GM13976 (cell line): ENCODE results near the gene GPC5.

Experiments
- DNase-seq: peaks from one replicate; pipeline ENCODE4 v3.0.0; 2012; ENCODE audit warnings: low spot score
- in situ Hi-C: fragments of 300-500 bp; cut with MboI; formaldehyde crosslinking; loops from one replicate; pipeline ENCODE4 v1.12.0; 2022; ENCODE audit warnings: low sequenced_read_pairs, mixed read lengths, inconsistent platforms; ENCODE audit not compliant: unreplicated experiment
- TF ChIP-seq, protein P1 (sequence below): IDR thresholded peaks from 2 replicates; pipeline ENCODE4 v1.5.1; 2012; ENCODE audit warnings: borderline replicate concordance, mild to moderate bottlenecking; ENCODE audit not compliant: insufficient read depth; ENCODE audit errors: extremely low read depth, missing control alignments, control extremely low read depth

Gene GPC5

DNA sequence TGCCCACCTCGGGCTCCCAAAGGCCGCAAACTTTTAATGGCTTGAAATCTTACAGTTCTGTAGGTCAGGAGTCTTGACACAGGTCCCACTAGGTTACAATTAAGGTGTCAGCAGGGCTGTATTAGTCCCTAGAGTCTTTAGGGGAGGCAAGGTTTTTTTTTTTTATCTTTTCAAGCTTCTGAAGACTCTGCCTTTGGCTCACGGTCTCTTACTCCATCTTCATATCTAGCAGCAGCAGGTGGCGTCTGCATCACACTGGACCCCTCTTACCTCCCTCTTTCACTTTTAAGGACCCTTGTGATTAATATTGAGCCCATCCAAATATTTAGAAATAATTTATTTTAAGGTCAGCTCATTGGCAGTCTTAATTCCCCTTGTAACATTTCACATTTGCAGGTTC, 39.3 kb upstream of the GPC5 start:
- TF ChIP-seq, protein P1, sequence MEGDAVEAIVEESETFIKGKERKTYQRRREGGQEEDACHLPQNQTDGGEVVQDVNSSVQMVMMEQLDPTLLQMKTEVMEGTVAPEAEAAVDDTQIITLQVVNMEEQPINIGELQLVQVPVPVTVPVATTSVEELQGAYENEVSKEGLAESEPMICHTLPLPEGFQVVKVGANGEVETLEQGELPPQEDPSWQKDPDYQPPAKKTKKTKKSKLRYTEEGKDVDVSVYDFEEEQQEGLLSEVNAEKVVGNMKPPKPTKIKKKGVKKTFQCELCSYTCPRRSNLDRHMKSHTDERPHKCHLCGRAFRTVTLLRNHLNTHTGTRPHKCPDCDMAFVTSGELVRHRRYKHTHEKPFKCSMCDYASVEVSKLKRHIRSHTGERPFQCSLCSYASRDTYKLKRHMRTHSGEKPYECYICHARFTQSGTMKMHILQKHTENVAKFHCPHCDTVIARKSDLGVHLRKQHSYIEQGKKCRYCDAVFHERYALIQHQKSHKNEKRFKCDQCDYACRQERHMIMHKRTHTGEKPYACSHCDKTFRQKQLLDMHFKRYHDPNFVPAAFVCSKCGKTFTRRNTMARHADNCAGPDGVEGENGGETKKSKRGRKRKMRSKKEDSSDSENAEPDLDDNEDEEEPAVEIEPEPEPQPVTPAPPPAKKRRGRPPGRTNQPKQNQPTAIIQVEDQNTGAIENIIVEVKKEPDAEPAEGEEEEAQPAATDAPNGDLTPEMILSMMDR = no peak
- in situ Hi-C loops = no loop called here
- DNase-seq = no peak

DNA sequence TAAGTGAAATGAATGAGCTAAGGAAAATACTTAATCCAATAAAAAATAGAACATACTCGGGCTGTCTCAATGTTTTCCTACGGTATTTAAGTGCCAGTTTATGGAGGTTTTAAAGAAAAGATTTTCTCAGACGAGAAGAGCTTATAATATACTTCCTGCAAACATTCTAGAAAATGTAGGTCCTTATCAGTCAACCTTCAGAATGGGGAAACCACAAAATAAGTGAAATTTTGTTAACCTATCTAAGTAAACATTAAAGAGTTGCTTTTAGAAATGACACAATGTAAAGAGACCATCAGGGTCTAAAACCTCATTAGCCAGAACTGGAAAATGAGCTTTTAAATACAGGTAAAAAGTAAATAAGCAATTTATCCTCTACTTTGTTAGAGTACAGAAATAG, 38.8 kb upstream of the GPC5 start:
- no peak for DNase-seq
- in situ Hi-C loops = no loop called here
- TF ChIP-seq, protein P1 = no peak

DNA sequence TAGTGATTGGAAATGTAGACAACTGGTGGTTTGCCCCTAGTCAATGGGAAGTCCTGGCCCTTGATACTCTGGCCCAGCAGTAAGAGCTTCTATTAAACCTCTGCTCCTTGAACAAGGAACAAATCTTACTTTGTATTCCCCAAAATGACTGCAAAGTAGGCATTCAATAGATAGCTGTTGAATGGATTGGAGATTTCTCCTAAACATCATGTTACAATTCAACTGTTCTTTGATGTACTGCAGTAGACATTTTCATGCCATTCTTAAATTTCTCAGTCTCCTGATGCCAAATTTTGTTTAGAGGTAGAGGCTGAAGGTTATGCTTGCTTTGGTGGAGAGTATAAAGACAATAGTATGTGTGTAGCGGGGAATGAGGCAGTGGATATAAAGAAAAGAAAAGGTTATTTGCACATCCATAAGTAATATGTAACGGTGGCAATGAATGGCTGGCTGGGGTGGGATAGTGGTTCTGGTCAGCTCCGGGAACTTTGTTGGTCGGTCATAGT, 38.1 kb upstream of the GPC5 start:
- no peak for DNase-seq
- TF ChIP-seq, protein P1 = no peak
- in situ Hi-C loops = no loop called here

DNA sequence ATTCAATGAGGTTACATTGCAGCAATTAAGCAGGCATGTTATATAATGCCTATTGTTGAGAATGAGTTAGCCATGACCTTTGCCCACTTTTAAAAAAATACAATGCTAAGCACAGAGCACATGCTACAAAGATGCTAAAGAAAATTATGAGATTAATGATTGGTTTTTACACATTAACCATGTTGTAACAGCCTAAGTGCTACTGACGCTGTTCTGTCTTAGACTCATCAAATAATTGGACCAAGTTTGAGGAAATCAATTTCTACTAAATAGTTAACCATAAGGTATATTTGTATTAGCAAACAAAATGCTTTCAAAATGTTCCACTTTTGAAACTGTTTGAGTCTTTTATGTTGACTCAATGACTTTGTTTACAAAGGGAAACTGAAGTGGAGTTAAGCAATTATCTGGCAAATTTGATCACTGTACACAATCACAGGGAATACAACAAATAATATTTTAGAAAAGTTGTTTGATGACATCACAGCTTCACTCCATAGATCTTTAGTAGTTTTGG, 36.6 kb upstream of the GPC5 start:
- no peak for DNase-seq
- TF ChIP-seq, protein P1 = no peak
- in situ Hi-C loops = no loop called here

DNA sequence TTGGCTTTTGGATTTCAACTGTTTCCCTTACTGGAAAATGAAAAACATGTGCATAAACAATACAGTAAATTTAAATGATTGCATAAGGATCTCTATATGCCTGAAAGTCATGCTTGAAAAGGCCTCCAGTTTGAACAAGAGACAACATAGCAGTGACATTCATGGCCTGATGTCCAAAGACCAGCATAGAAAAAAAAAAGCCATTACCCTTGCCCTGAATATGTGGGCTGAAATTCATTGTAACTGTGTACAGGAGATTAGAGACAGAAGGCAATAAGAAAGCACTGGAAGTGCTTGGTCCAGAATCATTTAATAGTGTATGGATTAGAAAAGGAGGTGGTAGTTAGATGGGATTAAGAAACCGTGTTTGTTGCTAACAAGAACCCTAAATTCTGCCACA, 35.5 kb upstream of the GPC5 start:
- TF ChIP-seq, protein P1 = no peak
- in situ Hi-C loops = no loop called here

DNA sequence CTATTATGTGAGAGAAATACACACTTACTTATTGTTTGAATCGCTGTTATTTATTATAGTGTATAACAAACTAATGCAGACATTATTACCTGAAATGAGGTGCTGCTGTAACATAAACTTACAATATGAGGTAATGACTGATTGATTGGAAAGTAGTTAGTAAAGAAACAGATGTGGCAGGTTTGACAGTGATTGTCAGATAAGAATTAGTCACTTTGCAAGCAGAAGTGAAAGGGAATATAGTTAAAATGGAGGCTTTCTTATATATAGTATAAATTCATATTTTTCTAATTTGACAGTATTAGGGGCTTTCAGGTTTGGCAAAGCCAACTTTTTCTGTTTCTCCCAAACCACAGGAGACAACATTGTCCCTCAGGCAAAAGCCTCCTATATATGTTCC, 30.3 kb upstream of the GPC5 start:
- in situ Hi-C loops = no loop called here
- TF ChIP-seq, protein P1 = no peak
- DNase-seq = no peak

More for the DNA sequence above, 35.5 kb upstream of the GPC5 start:
- no peak for DNase-seq
